Cortex of kidney (tissue), 1 donor: ENCODE data around the gene INSM1.

Experiments
- DNase-seq: peaks from one replicate; lab custom pipeline; 2025; lab: John Stamatoyannopoulos, UW

The INSM1 gene

GRCh38 chr20:20393207-20394120 is 25.6 kb downstream of the INSM1 start:
- DNase-seq: no peak

GRCh38 chr20:20395087-20395486 is 27.2 kb downstream of the INSM1 start:
- no peak for DNase-seq

GRCh38 chr20:20395903-20396568 is 28.1 kb downstream of the INSM1 start:
- DNase-seq: no peak

GRCh38 chr20:20396794-20397193 is 28.9 kb downstream of the INSM1 start:
- DNase-seq: no peak

- DNase-seq: no peak
Measured at GRCh38 chr20:20398123-20398522, 30.2 kb downstream of the INSM1 start.

GRCh38 chr20:20399531-20400500 is 31.9 kb downstream of the INSM1 start:
- DNase-seq: no peak

GRCh38 chr20:20401991-20402390 is 34.1 kb downstream of the INSM1 start:
- DNase-seq: no peak

- DNase-seq: no peak
Measured at GRCh38 chr20:20404633-20405032, 36.7 kb downstream of the INSM1 start.

- no peak for DNase-seq
Measured at GRCh38 chr20:20405623-20406022, 37.7 kb downstream of the INSM1 start.

- no peak for DNase-seq
Measured at GRCh38 chr20:20406306-20406705, 38.4 kb downstream of the INSM1 start.

- no peak for DNase-seq
Measured at GRCh38 chr20:20407891-20408805, 40.2 kb downstream of the INSM1 start.

GRCh38 chr20:20409331-20409730 is 41.4 kb downstream of the INSM1 start:
- no peak for DNase-seq

GRCh38 chr20:20410678-20411077 is 42.8 kb downstream of the INSM1 start:
- no peak for DNase-seq

- no peak for DNase-seq
Measured at GRCh38 chr20:20411402-20411801, 43.5 kb downstream of the INSM1 start.

GRCh38 chr20:20411836-20412235 is 43.9 kb downstream of the INSM1 start:
- no peak for DNase-seq

GRCh38 chr20:20412750-20413149 is 44.8 kb downstream of the INSM1 start:
- no peak for DNase-seq

GRCh38 chr20:20413810-20414281 is 45.9 kb downstream of the INSM1 start:
- DNase-seq: no peak

GRCh38 chr20:20414640-20415220 is 46.8 kb downstream of the INSM1 start:
- DNase-seq: no peak

GRCh38 chr20:20415321-20415720 is 47.4 kb downstream of the INSM1 start:
- no peak for DNase-seq

GRCh38 chr20:20417876-20418676 is 50.2 kb downstream of the INSM1 start:
- DNase-seq: no peak
